SK-N-SH (cell line): Measurements from ENCODE around the gene ABHD8. TPM values are rescaled to one million over a fixed set of nuclear protein-coding genes. Genes with fewer than 3 reads are reported as not detected.
A peak's percentile ranks its signal among the peaks of the same experiment; 100 is the strongest.

Experiments
- CTCF ChIA-PET: fragments of 300-600, 350-600 bp; formaldehyde crosslinking; extraction: SDS; loops from one replicate; lab custom pipeline; 2021; lab: Yijun Ruan, JAX
- POLR2A ChIA-PET: fragments of 350-600 bp; sonication (Branson Sonifier 250); formaldehyde crosslinking; extraction: SDS; loops from one replicate; lab custom pipeline; 2020; ENCODE audit warnings: antibody characterized with exemption, inconsistent platforms; lab: Yijun Ruan, JAX
- DNase-seq: peaks from one replicate; pipeline ENCODE4 v3.0.0; 2012
- H2AFZ ChIP-seq: fragments of 200-600 bp; sonication (generic); 2 replicates; pipeline ENCODE4 v1.8.1; 2016; ENCODE audit warnings: antibody characterized with exemption, mild to moderate bottlenecking, low read depth
- H3F3A ChIP-seq: fragments of 200-600 bp; sonication (generic); replicated peaks from 2 replicates; pipeline ENCODE3; 2016; ENCODE audit warnings: antibody characterized with exemption, mild to moderate bottlenecking; ENCODE audit not compliant: insufficient read depth
- H3K27ac ChIP-seq, 2 experiments: fragments of 200-500 bp in 1 of 2; fragments of 200-600 bp in 1 of 2; sonication (Bioruptor generic) in 1 of 2; sonication (generic), shearing (Covaris generic) in 1 of 2; 2 replicates each; pipeline versions ENCODE4 v1.5.1 to v1.6.1; 2014 to 2016; ENCODE audit warnings: low read depth in 2 of 2, inconsistent platforms in 1 of 2, low read length in 1 of 2, mild to moderate bottlenecking in 1 of 2, mixed read lengths in 1 of 2
- H3K27me3 ChIP-seq: fragments of 200-600 bp; sonication (generic), shearing (Covaris generic); 2 replicates; pipeline ENCODE4 v1.6.1; 2016; ENCODE audit warnings: mixed run types; ENCODE audit not compliant: insufficient read depth
- H3K36me3 ChIP-seq, 2 experiments: fragments of 200-500 bp in 1 of 2; fragments of 200-600 bp in 1 of 2; sonication (Bioruptor generic) in 1 of 2; sonication (generic) in 1 of 2; replicated peaks in 1 of 2; 2 replicates each; pipeline versions ENCODE3 to v1.5.1; 2014 to 2016; ENCODE audit warnings: low read length in 1 of 2, mild to moderate bottlenecking in 1 of 2; ENCODE audit not compliant: insufficient read depth in 2 of 2, control insufficient read depth in 1 of 2
- H3K4me1 ChIP-seq, 2 experiments: fragments of 200-500 bp in 1 of 2; fragments of 200-600 bp in 1 of 2; sonication (Bioruptor generic) in 1 of 2; sonication (generic), shearing (Covaris generic) in 1 of 2; 2 replicates each; pipeline versions ENCODE4 v1.5.1 to v1.6.1; 2014 to 2016; ENCODE audit warnings: low read depth in 1 of 2, low read length in 1 of 2, mixed run types in 1 of 2; ENCODE audit not compliant: insufficient read depth in 2 of 2, control insufficient read depth in 1 of 2
- H3K4me2 ChIP-seq: fragments of 200-600 bp; sonication (generic), shearing (Covaris generic); 2 replicates; pipeline ENCODE4 v1.6.1; 2017; ENCODE audit warnings: mixed run types
- H3K4me3 ChIP-seq, 2 experiments: fragments of 200-500 bp in 1 of 2; fragments of 200-600 bp in 1 of 2; sonication (Bioruptor generic) in 1 of 2; sonication (generic), shearing (Covaris generic) in 1 of 2; 2 replicates each; pipeline versions ENCODE4 v1.5.1 to v1.8.1; 2014 to 2016; ENCODE audit warnings: low read depth in 2 of 2, inconsistent platforms in 1 of 2, low read length in 1 of 2, mild to moderate bottlenecking in 1 of 2, mixed read lengths in 1 of 2, moderate library complexity in 1 of 2
- H3K79me2 ChIP-seq: fragments of 200-600 bp; sonication (generic); 2 replicates; pipeline ENCODE4 v1.8.1; 2017; ENCODE audit warnings: mild to moderate bottlenecking; ENCODE audit not compliant: insufficient read depth
- H3K9ac ChIP-seq: fragments of 200-600 bp; sonication (generic); 2 replicates; pipeline ENCODE4 v1.6.1; 2017; ENCODE audit warnings: mixed run types
- H3K9me2 ChIP-seq: fragments of 200-600 bp; sonication (generic); 2 replicates; pipeline ENCODE4 v1.6.1; 2017; ENCODE audit warnings: mixed run types
- H3K9me3 ChIP-seq: fragments of 200-600 bp; sonication (generic); 2 replicates; pipeline ENCODE4 v1.6.1; 2017; ENCODE audit warnings: mixed run types, mild to moderate bottlenecking, moderate library complexity
- H4K20me1 ChIP-seq: fragments of 200-600 bp; sonication (generic); 2 replicates; pipeline ENCODE4 v1.6.1; 2017; ENCODE audit warnings: mild to moderate bottlenecking, mixed run types; ENCODE audit not compliant: insufficient read depth
- ELF1 ChIP-seq: IDR thresholded peaks from 2 replicates; pipeline ENCODE4 v1.4.0; 2012
- EZH2phosphoT487 ChIP-seq: fragments of 200-600 bp; sonication (generic); IDR thresholded peaks from 2 replicates; pipeline ENCODE4 v1.6.1; 2017; ENCODE audit warnings: low read depth, mixed run types, mild to moderate bottlenecking, antibody characterized with exemption, moderate library complexity, borderline replicate concordance
- FOXJ3 ChIP-seq: sonication (generic); formaldehyde crosslinking; IDR thresholded peaks from 2 replicates; pipeline ENCODE4 v1.5.1; 2020; ENCODE audit warnings: mild to moderate bottlenecking, missing genetic modification reagents
- FOXM1 ChIP-seq: IDR thresholded peaks from 2 replicates; pipeline ENCODE4 v1.4.0; 2012; ENCODE audit warnings: low read depth, mild to moderate bottlenecking
- MEF2A ChIP-seq: IDR thresholded peaks from 2 replicates; pipeline ENCODE4 v1.4.0; 2012; ENCODE audit warnings: low read depth, borderline replicate concordance
- MXI1 ChIP-seq: IDR thresholded peaks from 2 replicates; pipeline ENCODE4 v1.6.1; 2012; ENCODE audit warnings: mild to moderate bottlenecking, low read depth, low read length, improper control_type of control experiment
- NRF1 ChIP-seq: IDR thresholded peaks from 2 replicates; pipeline ENCODE4 v1.6.1; 2012; ENCODE audit warnings: low read depth, mild to moderate bottlenecking, low read length
- POLR2AphosphoS5 ChIP-seq: IDR thresholded peaks from 2 replicates; pipeline ENCODE4 v1.6.1; 2012; ENCODE audit warnings: low read depth, low read length
- RAD21 ChIP-seq: IDR thresholded peaks from 2 replicates; pipeline ENCODE4 v1.6.1; 2012; ENCODE audit warnings: mild to moderate bottlenecking, low read length
- RCOR1 ChIP-seq: fragments of 150-350 bp; IDR thresholded peaks from 2 replicates; pipeline ENCODE4 v1.6.1; 2017; ENCODE audit warnings: antibody characterized with exemption, low read length
- RXRA ChIP-seq: IDR thresholded peaks from 2 replicates; pipeline ENCODE4 v1.4.0; 2012; ENCODE audit warnings: low read depth, mild to moderate bottlenecking, borderline replicate concordance
- SIN3A ChIP-seq: IDR thresholded peaks from 2 replicates; pipeline ENCODE4 v1.6.1; 2012; ENCODE audit warnings: low read depth, mild to moderate bottlenecking, low read length, moderate library complexity, borderline replicate concordance
- SMC3 ChIP-seq: IDR thresholded peaks from 2 replicates; pipeline ENCODE4 v1.6.1; 2012; ENCODE audit warnings: low read depth, low read length, improper control_type of control experiment
- TAF1 ChIP-seq: IDR thresholded peaks from 2 replicates; pipeline ENCODE4 v1.6.1; 2012; ENCODE audit warnings: low read depth, mild to moderate bottlenecking, low read length, moderate library complexity, borderline replicate concordance
- TCF12 ChIP-seq: IDR thresholded peaks from 2 replicates; pipeline ENCODE4 v1.4.0; 2012
- TEAD4 ChIP-seq: IDR thresholded peaks from 2 replicates; pipeline ENCODE4 v1.4.0; 2012; ENCODE audit warnings: mild to moderate bottlenecking, borderline replicate concordance; ENCODE audit not compliant: insufficient read depth
- YY1 ChIP-seq: IDR thresholded peaks from 2 replicates; pipeline ENCODE4 v1.4.0; 2012; ENCODE audit warnings: low read depth, mild to moderate bottlenecking
- WGBS: methylation state at CpG from one replicate; pipeline ENCODE4 v1.1.6; 2017; ENCODE audit warnings: low lambda C conversion rate; 5-methylcytosine and 5-hydroxymethylcytosine counted together
- polyA plus RNA-seq, 3 experiments: library from polyadenylated mRNA; depleted of rRNA; stranded (reverse); fragments of >200 nt; gene quantifications; 2 replicates each; pipeline ENCODE4 v1.2.3, GENCODE V29; 2012
- TF ChIP-seq, protein P1 (sequence below): IDR thresholded peaks from 2 replicates; pipeline ENCODE4 v1.6.1; 2012; ENCODE audit warnings: mild to moderate bottlenecking, low read depth, low read length, moderate library complexity
- TF ChIP-seq, protein P2 (sequence below): IDR thresholded peaks from 2 replicates; pipeline ENCODE4 v1.4.0; 2012; ENCODE audit warnings: low read depth, borderline replicate concordance
- TF ChIP-seq, protein P3 (sequence below): IDR thresholded peaks from 2 replicates; pipeline ENCODE4 v1.4.0; 2012; ENCODE audit warnings: low read depth, borderline replicate concordance

ABHD8 gene
- polyA plus RNA-seq, 1 of the 3 experiments (the other 2 are of a cell fraction): 11.1 TPM

DNA sequence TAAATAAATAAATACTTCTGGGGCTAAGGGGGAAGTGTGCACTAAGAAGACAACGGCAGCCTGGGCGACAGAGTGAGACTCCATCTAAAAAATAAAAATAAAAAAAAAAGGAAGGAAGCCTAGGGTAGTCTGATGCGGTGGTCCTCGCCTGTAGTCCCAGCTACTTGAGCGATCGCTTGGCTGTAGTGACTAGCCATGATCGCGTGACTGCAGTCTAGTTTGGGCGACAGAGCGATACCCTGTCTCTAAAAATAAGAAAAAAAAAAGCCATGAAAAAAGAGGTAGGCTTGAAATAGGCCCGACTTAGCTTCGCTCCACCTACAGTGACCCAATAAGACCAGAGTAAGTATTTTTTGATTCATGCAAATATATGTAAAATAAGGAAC is 36.6 kb downstream of the ABHD8 start:
- no peak for DNase-seq
- H3K36me3 ChIP-seq: peaks cover 7% of the 10 kb centered on the region in 2 experiments
- WGBS: 98% methylated on average over 12 of the region's 12 CpGs
- H3F3A ChIP-seq: peaks cover 11% of the 10 kb centered on the region
- POLR2A ChIA-PET: interaction anchor here (0.6 to 2.2 kb wide), 6 partner anchors 14 to 51 kb away, joined by 3 to 14 read pairs (median 6); partner anchors contain the start of genes ANKLE1, OCEL1 and USE1
- H3K9me3 ChIP-seq: no peaks in the 10 kb centered on the region
- TF ChIP-seq, protein P1, sequence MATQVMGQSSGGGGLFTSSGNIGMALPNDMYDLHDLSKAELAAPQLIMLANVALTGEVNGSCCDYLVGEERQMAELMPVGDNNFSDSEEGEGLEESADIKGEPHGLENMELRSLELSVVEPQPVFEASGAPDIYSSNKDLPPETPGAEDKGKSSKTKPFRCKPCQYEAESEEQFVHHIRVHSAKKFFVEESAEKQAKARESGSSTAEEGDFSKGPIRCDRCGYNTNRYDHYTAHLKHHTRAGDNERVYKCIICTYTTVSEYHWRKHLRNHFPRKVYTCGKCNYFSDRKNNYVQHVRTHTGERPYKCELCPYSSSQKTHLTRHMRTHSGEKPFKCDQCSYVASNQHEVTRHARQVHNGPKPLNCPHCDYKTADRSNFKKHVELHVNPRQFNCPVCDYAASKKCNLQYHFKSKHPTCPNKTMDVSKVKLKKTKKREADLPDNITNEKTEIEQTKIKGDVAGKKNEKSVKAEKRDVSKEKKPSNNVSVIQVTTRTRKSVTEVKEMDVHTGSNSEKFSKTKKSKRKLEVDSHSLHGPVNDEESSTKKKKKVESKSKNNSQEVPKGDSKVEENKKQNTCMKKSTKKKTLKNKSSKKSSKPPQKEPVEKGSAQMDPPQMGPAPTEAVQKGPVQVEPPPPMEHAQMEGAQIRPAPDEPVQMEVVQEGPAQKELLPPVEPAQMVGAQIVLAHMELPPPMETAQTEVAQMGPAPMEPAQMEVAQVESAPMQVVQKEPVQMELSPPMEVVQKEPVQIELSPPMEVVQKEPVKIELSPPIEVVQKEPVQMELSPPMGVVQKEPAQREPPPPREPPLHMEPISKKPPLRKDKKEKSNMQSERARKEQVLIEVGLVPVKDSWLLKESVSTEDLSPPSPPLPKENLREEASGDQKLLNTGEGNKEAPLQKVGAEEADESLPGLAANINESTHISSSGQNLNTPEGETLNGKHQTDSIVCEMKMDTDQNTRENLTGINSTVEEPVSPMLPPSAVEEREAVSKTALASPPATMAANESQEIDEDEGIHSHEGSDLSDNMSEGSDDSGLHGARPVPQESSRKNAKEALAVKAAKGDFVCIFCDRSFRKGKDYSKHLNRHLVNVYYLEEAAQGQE: no peak
- no peak for TF ChIP-seq RXRA
- no peak for TF ChIP-seq NRF1
- TF ChIP-seq YY1: no peak
- no peak for TF ChIP-seq MEF2A
- TF ChIP-seq, protein P2, sequence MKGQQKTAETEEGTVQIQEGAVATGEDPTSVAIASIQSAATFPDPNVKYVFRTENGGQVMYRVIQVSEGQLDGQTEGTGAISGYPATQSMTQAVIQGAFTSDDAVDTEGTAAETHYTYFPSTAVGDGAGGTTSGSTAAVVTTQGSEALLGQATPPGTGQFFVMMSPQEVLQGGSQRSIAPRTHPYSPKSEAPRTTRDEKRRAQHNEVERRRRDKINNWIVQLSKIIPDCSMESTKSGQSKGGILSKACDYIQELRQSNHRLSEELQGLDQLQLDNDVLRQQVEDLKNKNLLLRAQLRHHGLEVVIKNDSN: no peak
- no peak for TF ChIP-seq TEAD4
- TF ChIP-seq RCOR1: no peak
- TF ChIP-seq FOXM1: no peak
- no peak for TF ChIP-seq EZH2phosphoT487
- H3K27me3 ChIP-seq: no peaks in the 10 kb centered on the region
- peaks cover 0 to 6% of the 10 kb centered on the region in 2 experiments; a peak in 1 of 4 replicates for H3K4me1 ChIP-seq
- no peak overlapping the region for H3K4me2 ChIP-seq
- peak overlapping the region; percentile 85; the same call in 1 of the 2 replicates for H2AFZ ChIP-seq
- no peaks in the 10 kb centered on the region for H3K9me2 ChIP-seq
- H3K79me2 ChIP-seq: peaks cover 31% of the 10 kb centered on the region; the same call in 1 of the 2 replicates
- CTCF ChIA-PET: interaction anchor here (1.3 kb wide), 1 partner anchor 15 kb away, joined by 5 read pairs; no protein-coding TSS in a partner anchor
- no peaks in the 10 kb centered on the region for H4K20me1 ChIP-seq
- no peak overlapping the region for H3K9ac ChIP-seq
- peak overlapping the region in 1 of 2 experiments; percentile 26; a peak in 2 of 4 replicates for H3K27ac ChIP-seq
- no peak overlapping the region for H3K4me3 ChIP-seq

DNA sequence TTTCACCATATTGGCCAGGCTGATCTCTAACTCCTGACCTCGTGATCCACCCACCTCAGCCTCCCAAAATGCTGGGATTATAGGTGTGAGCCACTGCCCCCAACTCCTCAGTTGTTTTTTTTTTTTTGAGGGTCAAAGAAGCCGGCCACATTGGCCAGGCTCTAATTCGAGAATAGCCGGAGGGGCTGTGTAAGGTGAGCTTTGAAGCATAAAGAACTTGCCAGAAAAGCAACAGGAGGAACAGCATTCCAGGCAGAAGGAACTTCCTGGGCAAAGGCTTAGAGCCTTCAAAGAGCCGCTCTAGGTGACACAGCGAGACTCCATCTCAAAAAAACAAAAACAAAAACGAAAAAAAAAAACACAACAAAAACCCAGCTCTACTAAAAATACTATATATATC is 37.2 kb downstream of the ABHD8 start:
- Histone ChIP-seq H3K27me3 (no peaks in the 10 kb centered on the region), H3K27ac (no peak overlapping the region), H3K9me3 (no peaks in the 10 kb centered on the region), H3K4me3 (no peak overlapping the region), H3K9me2 (no peaks in the 10 kb centered on the region), H3K4me1 (peaks cover 0 to 6% of the 10 kb centered on the region in 2 experiments; a peak in 1 of 4 replicates), H3K36me3 (peaks cover under 1 to 3% of the 10 kb centered on the region in 2 experiments), H3K9ac (no peak overlapping the region), H3K79me2 (peaks cover 31% of the 10 kb centered on the region; the same call in 1 of the 2 replicates), H2AFZ (peak overlapping the region; percentile 85; the same call in 1 of the 2 replicates), H4K20me1 (no peaks in the 10 kb centered on the region), H3K4me2 (no peak overlapping the region), H3F3A (peaks cover 11% of the 10 kb centered on the region)
- ChIA-PET CTCF (interaction anchor here (1.3 kb wide), 1 partner anchor 14 kb away, joined by 5 read pairs; no protein-coding TSS in a partner anchor), POLR2A (interaction anchor here (2.2 kb wide), 1 partner anchor 51 kb away, joined by 14 read pairs; the partner anchor contains the start of gene USE1)
- WGBS: 90% methylated on average over 7 of the region's 7 CpGs
- no peak for TF ChIP-seq MXI1
- TF ChIP-seq FOXJ3 (CRISPR knock-in tag): no peak
- no peak for TF ChIP-seq TAF1
- TF ChIP-seq, protein P3, sequence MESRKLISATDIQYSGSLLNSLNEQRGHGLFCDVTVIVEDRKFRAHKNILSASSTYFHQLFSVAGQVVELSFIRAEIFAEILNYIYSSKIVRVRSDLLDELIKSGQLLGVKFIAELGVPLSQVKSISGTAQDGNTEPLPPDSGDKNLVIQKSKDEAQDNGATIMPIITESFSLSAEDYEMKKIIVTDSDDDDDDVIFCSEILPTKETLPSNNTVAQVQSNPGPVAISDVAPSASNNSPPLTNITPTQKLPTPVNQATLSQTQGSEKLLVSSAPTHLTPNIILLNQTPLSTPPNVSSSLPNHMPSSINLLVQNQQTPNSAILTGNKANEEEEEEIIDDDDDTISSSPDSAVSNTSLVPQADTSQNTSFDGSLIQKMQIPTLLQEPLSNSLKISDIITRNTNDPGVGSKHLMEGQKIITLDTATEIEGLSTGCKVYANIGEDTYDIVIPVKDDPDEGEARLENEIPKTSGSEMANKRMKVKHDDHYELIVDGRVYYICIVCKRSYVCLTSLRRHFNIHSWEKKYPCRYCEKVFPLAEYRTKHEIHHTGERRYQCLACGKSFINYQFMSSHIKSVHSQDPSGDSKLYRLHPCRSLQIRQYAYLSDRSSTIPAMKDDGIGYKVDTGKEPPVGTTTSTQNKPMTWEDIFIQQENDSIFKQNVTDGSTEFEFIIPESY: no peak
- no peak for TF ChIP-seq RAD21
- no peak for TF ChIP-seq FOXM1
- no peak for TF ChIP-seq TCF12
- TF ChIP-seq MEF2A: no peak
- TF ChIP-seq, protein P2: no peak
- no peak for TF ChIP-seq ELF1
- no peak for TF ChIP-seq NRF1
- no peak for TF ChIP-seq SIN3A
- no peak for TF ChIP-seq RXRA
- TF ChIP-seq SMC3: no peak
- TF ChIP-seq POLR2AphosphoS5: no peak
- DNase-seq: no peak
